ENCODE results near the gene EPHA3. TPM values are rescaled to one million over a fixed set of nuclear protein-coding genes. Genes with fewer than 3 reads are reported as not detected.

The EPHA3 gene
- total RNA-seq, 2 experiments from 2014 or later = not detected

DNA sequence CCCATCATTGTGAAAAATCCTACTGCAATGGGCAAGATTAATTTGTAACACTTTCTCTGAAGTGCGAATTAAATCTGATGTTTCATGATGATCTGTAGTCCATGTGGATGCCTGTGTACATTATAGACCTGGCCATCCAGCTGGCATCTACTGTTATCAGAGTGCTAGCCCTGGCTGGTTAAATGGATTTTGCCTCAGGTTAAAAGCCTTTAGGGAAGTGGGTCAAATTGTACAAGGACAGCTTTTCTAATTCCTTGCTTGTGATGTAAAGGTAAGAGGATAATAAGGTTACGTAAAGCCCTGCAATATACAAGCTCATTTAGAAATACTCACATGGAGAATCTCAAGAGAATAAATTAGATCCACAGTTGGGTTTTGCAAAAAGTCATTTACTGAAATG is 138.2 kb downstream of the EPHA3 start:
- Mint-ChIP-seq H3K27ac (no peak overlapping the region), H3K27me3 (no peaks in the 10 kb centered on the region), H3K36me3 (ENCODE audit: low read depth) (no peaks in the 10 kb centered on the region), H3K9me3 (peaks cover 6% of the 10 kb centered on the region), H3K4me3 (no peak overlapping the region), H3K4me1 (ENCODE audit: low read depth) (no peaks in the 10 kb centered on the region)
- Histone ChIP-seq H3K4me3 (ENCODE audit: low read length) (no peak overlapping the region), H3K27me3 (ENCODE audit: control insufficient read depth in 1 of 2, insufficient read depth in 2 of 2, low read length in 2 of 2) (no peaks in the 10 kb centered on the region), H3K4me1 (ENCODE audit: insufficient read depth, low read length) (no peaks in the 10 kb centered on the region), H3K36me3 (ENCODE audit: insufficient read depth, low read length) (no peaks in the 10 kb centered on the region), H3K27ac (ENCODE audit: low read depth in 1 of 2, low read length in 2 of 2) (no peak overlapping the region), H3K9me3 (ENCODE audit: control insufficient read depth in 1 of 2, insufficient read depth in 1 of 2, low read length in 2 of 2) (no peaks in the 10 kb centered on the region)
- ChIA-PET CTCF (no interaction called here), POLR2A (no interaction called here)
- no peak for TF ChIP-seq CTCF (IDR thresholded peaks at IDR 0.05)
- DNase-seq (no peak), ATAC-seq (ENCODE audit: poor library complexity) (no peak)
- intact Hi-C loops (cut with DNase I, micrococcal nuclease) = loop anchor here in 1 of 2 experiments (1.0 kb wide), 1 partner anchor 44 kb away; no protein-coding TSS in a partner anchor

DNA sequence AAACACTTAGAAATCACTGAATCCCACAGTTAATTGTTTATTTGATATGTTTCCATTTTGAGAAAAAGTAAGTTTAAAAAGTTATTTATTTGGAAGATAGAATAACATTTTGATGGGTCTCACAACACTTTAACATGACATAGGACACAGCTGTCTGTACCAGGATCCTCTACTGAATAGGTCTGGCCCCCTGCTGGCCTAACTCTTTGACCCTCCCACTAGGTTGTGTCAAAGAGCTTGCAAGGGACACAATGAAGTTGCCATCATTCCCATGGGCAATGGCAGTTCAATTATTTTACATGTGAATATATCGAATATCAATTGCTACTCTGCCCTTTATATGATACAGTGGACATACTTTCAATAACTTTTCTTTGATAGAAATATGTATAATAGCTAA is 138.9 kb downstream of the EPHA3 start:
- Mint-ChIP-seq H3K27me3 (no peaks in the 10 kb centered on the region), H3K4me3 (no peak overlapping the region), H3K4me1 (ENCODE audit: low read depth) (no peaks in the 10 kb centered on the region), H3K9me3 (peaks cover 6% of the 10 kb centered on the region), H3K27ac (no peak overlapping the region), H3K36me3 (ENCODE audit: low read depth) (no peaks in the 10 kb centered on the region)
- intact Hi-C loops (cut with DNase I, micrococcal nuclease) = no loop called here
- H3K27ac ChIP-seq (ENCODE audit: low read depth in 1 of 2, low read length in 2 of 2) = no peak overlapping the region
- no peaks in the 10 kb centered on the region for H3K9me3 ChIP-seq (ENCODE audit: control insufficient read depth in 1 of 2, insufficient read depth in 1 of 2, low read length in 2 of 2)
- H3K4me1 ChIP-seq (ENCODE audit: insufficient read depth, low read length) = no peaks in the 10 kb centered on the region
- CTCF ChIA-PET = no interaction called here
- H3K36me3 ChIP-seq (ENCODE audit: insufficient read depth, low read length) = no peaks in the 10 kb centered on the region
- no peak for ATAC-seq (ENCODE audit: poor library complexity)
- H3K27me3 ChIP-seq (ENCODE audit: control insufficient read depth in 1 of 2, insufficient read depth in 2 of 2, low read length in 2 of 2) = no peaks in the 10 kb centered on the region
- no peak for DNase-seq
- no peak for TF ChIP-seq CTCF (IDR thresholded peaks at IDR 0.05)
- H3K4me3 ChIP-seq (ENCODE audit: low read length) = no peak overlapping the region
- POLR2A ChIA-PET = no interaction called here

DNA sequence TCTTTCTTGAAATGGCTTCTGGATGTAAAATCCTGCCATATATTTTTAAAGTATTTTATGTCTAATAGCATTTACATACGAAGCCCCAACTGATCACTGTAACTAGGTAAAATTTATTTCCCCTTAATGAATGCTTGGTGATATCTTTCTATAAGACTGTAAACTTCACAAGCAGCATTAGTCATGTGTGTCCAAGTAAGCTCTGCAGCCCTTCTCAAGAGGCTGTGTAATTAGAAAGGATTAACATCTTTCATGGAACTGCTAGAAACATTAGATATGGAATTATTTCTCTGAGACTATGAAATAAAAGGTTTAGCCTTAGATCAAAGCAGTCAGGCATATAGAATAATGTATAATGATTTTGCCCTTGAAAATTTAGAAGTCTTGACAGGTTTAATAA is 143.3 kb downstream of the EPHA3 start:
- ATAC-seq (ENCODE audit: poor library complexity) (no peak), DNase-seq (no peak)
- no peaks in the 10 kb centered on the region for H3K27me3 Mint-ChIP-seq
- no peak for TF ChIP-seq CTCF (IDR thresholded peaks at IDR 0.05)
- intact Hi-C loops (cut with DNase I, micrococcal nuclease) = no loop called here
- no peaks in the 10 kb centered on the region for H3K36me3 Mint-ChIP-seq (ENCODE audit: low read depth)
- Histone ChIP-seq H3K4me3 (ENCODE audit: low read length) (no peak overlapping the region), H3K27me3 (ENCODE audit: control insufficient read depth in 1 of 2, insufficient read depth in 2 of 2, low read length in 2 of 2) (no peaks in the 10 kb centered on the region), H3K36me3 (ENCODE audit: insufficient read depth, low read length) (no peaks in the 10 kb centered on the region), H3K27ac (ENCODE audit: low read depth in 1 of 2, low read length in 2 of 2) (no peak overlapping the region), H3K4me1 (ENCODE audit: insufficient read depth, low read length) (no peaks in the 10 kb centered on the region), H3K9me3 (ENCODE audit: control insufficient read depth in 1 of 2, insufficient read depth in 1 of 2, low read length in 2 of 2) (no peaks in the 10 kb centered on the region)
- H3K4me1 Mint-ChIP-seq (ENCODE audit: low read depth) = no peaks in the 10 kb centered on the region
- peaks cover 6% of the 10 kb centered on the region for H3K9me3 Mint-ChIP-seq
- no peak overlapping the region for H3K4me3 Mint-ChIP-seq
- no peak overlapping the region for H3K27ac Mint-ChIP-seq
- CTCF ChIA-PET = no interaction called here
- POLR2A ChIA-PET = no interaction called here

Measured in CD4-positive, alpha-beta T cell (primary cell).